Activated CD8-positive, alpha-beta T cell treated with anti-CD3 and anti-CD28 coated beads, Interleukin-2, amount 10 ng/mL, durations not matched to agents 7 days and 5 days (primary cell): ENCODE measurements around the gene AGPAT4. TPM values are rescaled to one million over a fixed set of nuclear protein-coding genes. Genes with fewer than 3 reads are reported as not detected.

Source experiments
- ATAC-seq: fragments of 150-1000 bp; cut with Tn5 transposase; one replicate; pipeline ENCODE4 v1.10.0; 2021; ENCODE audit warnings: moderate library complexity
- CTCF ChIA-PET: fragments of 350-600 bp; sonication (Branson Sonifier 250); formaldehyde crosslinking; loops from one replicate; lab custom pipeline; 2021; ENCODE audit warnings: antibody characterized with exemption; lab: Charles Lee
- POLR2A ChIA-PET: fragments of 350-600 bp; sonication (Branson Sonifier 250); formaldehyde crosslinking; loops from one replicate; lab custom pipeline; 2021; ENCODE audit warnings: antibody characterized with exemption; lab: Charles Lee
- DNase-seq: peaks from one replicate; pipeline ENCODE4 v3.0.0-alpha.2; 2020
- H3K27ac Mint-ChIP-seq: one replicate; pipeline ENCODE4 v1.8.0; 2021; ENCODE audit warnings: mild to moderate bottlenecking, mixed read lengths
- H3K27me3 Mint-ChIP-seq: one replicate; pipeline ENCODE4 v1.8.0; 2021; ENCODE audit warnings: low read depth, mixed read lengths
- H3K36me3 Mint-ChIP-seq: one replicate; pipeline ENCODE4 v1.8.0; 2021; ENCODE audit warnings: low read depth, mixed read lengths
- H3K4me1 Mint-ChIP-seq: one replicate; pipeline ENCODE4 v1.8.0; 2021; ENCODE audit warnings: low read depth, mixed read lengths
- H3K4me3 Mint-ChIP-seq: one replicate; pipeline ENCODE4 v1.8.0; 2021; ENCODE audit warnings: mild to moderate bottlenecking, mixed read lengths
- H3K9me3 Mint-ChIP-seq: one replicate; pipeline ENCODE4 v1.8.0; 2022; ENCODE audit warnings: mixed read lengths; ENCODE audit not compliant: insufficient read depth
- total RNA-seq, 2 experiments: library from RNA; stranded (reverse); gene quantifications; one replicate each; pipeline ENCODE4 v1.2.3, GENCODE V29; 2021

AGPAT4 gene
- total RNA-seq, 2 experiments from 2014 or later: 4.0 to 4.3 TPM

DNA sequence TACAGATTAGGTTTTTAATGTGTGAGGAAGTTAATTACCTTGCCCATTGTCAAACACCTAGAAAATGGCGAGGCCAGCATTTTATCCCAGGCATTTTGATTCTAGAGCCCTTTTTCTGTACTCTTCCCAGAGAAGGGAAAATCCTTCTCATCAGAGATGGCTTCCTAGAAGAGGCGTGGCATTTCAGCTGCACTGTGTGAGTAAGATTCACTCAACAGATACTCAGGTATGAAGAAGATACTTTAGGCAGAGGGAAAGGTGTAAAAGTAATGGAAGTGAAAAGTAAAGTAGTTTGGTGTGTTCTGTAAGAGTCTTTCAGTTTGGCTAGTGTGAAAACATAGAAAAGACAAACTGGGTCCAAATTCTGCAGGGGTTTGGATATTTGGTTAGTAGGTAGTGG lies 168.5 kb downstream of the AGPAT4 start:
- Mint-ChIP-seq H3K9me3 (no peaks in the 10 kb centered on the region), H3K4me1 (peaks cover 4% of the 10 kb centered on the region), H3K4me3 (no peak overlapping the region), H3K27me3 (no peaks in the 10 kb centered on the region), H3K36me3 (peaks cover 55% of the 10 kb centered on the region), H3K27ac (no peak overlapping the region)
- CTCF ChIA-PET: interaction anchor here (0.6 kb wide), 1 partner anchor 23 kb away, joined by 3 read pairs; no protein-coding TSS in a partner anchor
- POLR2A ChIA-PET: no interaction called here
- DNase-seq (no peak), ATAC-seq (no peak)

GRCh38 chr6:161104966-161105365 lies 168.9 kb downstream of the AGPAT4 start:
- DNase-seq (no peak), ATAC-seq (no peak)
- Mint-ChIP-seq H3K4me1 (peaks cover 2% of the 10 kb centered on the region), H3K27ac (no peak overlapping the region), H3K9me3 (no peaks in the 10 kb centered on the region), H3K36me3 (peaks cover 51% of the 10 kb centered on the region), H3K4me3 (no peak overlapping the region), H3K27me3 (no peaks in the 10 kb centered on the region)
- POLR2A ChIA-PET: no interaction called here
- CTCF ChIA-PET: interaction anchor here (0.6 kb wide), 1 partner anchor 23 kb away, joined by 3 read pairs; no protein-coding TSS in a partner anchor

DNA sequence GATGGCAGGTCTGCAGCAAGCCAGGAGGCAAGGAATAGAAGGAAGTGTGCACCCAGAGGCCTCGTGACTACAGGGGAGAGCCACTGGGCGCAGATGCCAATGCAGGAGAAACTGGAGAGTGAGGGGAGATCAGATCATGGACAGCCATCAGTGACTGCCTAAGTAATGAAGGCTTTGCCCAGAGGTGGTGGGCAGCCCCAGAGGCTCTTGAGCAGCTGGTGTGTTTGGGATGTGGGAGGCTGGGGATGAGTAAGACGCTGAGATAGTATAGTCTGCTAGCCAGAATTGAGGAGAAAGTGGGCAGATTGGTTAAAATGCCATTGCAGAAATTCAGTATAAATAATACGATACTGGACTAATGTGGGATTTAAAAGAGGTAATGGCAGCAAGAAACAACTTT lies 170.4 kb downstream of the AGPAT4 start:
- H3K4me3 Mint-ChIP-seq: no peak overlapping the region
- DNase-seq (no peak), ATAC-seq (no peak)
- peak overlapping the region; percentile 29 for H3K27ac Mint-ChIP-seq
- H3K27me3 Mint-ChIP-seq: no peaks in the 10 kb centered on the region
- H3K9me3 Mint-ChIP-seq: no peaks in the 10 kb centered on the region
- H3K4me1 Mint-ChIP-seq: peaks cover 2% of the 10 kb centered on the region
- H3K36me3 Mint-ChIP-seq: peaks cover 47% of the 10 kb centered on the region
- CTCF ChIA-PET: no interaction called here
- POLR2A ChIA-PET: no interaction called here

GRCh38 chr6:161101517-161101916 lies 172.3 kb downstream of the AGPAT4 start:
- Mint-ChIP-seq H3K4me1 (peaks cover 2% of the 10 kb centered on the region), H3K4me3 (no peak overlapping the region), H3K27ac (no peak overlapping the region), H3K9me3 (no peaks in the 10 kb centered on the region), H3K27me3 (no peaks in the 10 kb centered on the region), H3K36me3 (peaks cover 47% of the 10 kb centered on the region)
- ChIA-PET CTCF (interaction anchor here (1.2 to 1.7 kb wide), 4 partner anchors 10 to 272 kb away, joined by 3 to 12 read pairs (median 8); no protein-coding TSS in a partner anchor), POLR2A (no interaction called here)
- DNase-seq (no peak), ATAC-seq (no peak)

DNA sequence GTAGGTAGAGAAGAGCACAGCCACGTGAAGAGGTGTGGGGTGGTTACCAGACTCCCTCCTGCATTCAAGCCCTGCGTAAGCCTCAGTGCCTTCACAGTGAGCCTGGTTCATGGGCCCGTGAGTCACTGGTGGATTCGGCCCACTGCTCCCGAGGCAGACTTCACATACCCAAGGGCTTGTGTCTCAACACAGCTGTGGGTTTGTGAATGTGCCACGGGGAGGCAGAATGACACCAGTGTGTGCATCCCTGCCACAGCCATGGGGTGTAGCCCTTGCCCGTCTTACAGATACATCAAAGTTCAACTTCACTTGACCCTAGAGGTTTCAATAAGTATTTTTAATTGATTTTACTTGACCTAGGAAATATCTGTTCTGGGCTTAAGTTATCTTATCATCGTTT lies 173.8 kb downstream of the AGPAT4 start:
- ChIA-PET POLR2A (no interaction called here), CTCF (no interaction called here)
- H3K27ac Mint-ChIP-seq: no peak overlapping the region
- no peak overlapping the region for H3K4me3 Mint-ChIP-seq
- ATAC-seq: no peak
- DNase-seq: no peak
- H3K4me1 Mint-ChIP-seq: peaks cover 2% of the 10 kb centered on the region
- no peaks in the 10 kb centered on the region for H3K27me3 Mint-ChIP-seq
- peaks cover 38% of the 10 kb centered on the region for H3K36me3 Mint-ChIP-seq
- H3K9me3 Mint-ChIP-seq: no peaks in the 10 kb centered on the region

DNA sequence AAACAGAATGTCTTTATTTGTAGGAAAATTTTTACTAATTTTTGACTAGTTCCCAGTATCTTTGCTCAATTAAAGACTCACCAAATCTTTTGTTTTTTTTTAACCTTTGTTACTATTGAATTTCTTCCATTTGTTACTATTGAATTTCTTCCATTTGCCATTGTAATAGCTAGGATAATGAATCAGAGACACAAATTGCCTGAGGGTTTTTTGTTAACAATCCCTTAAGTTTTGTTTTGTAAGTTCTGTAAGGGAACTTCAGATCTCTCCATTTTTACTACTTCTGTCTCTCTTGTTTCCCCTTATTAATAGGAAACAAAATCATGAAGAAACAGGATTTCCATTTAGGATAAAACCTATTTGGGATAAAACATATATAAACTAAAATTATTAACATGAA lies 177.9 kb downstream of the AGPAT4 start:
- Mint-ChIP-seq H3K27me3 (no peaks in the 10 kb centered on the region), H3K9me3 (no peaks in the 10 kb centered on the region), H3K4me3 (no peak overlapping the region), H3K27ac (no peak overlapping the region), H3K4me1 (no peaks in the 10 kb centered on the region), H3K36me3 (peaks cover 37% of the 10 kb centered on the region)
- ATAC-seq (no peak), DNase-seq (no peak)
- ChIA-PET POLR2A (no interaction called here), CTCF (no interaction called here)

- ChIA-PET POLR2A (no interaction called here), CTCF (no interaction called here)
- no peak for ATAC-seq
- Mint-ChIP-seq H3K27me3 (no peaks in the 10 kb centered on the region), H3K4me3 (no peak overlapping the region), H3K9me3 (no peaks in the 10 kb centered on the region), H3K27ac (no peak overlapping the region), H3K36me3 (peaks cover 40% of the 10 kb centered on the region), H3K4me1 (no peaks in the 10 kb centered on the region)
- DNase-seq: no peak
Measured at GRCh38 chr6:161094955-161095354, 178.9 kb downstream of the AGPAT4 start.

- POLR2A ChIA-PET: no interaction called here
- no peaks in the 10 kb centered on the region for H3K27me3 Mint-ChIP-seq
- H3K36me3 Mint-ChIP-seq: peaks cover 39% of the 10 kb centered on the region
- no peak overlapping the region for H3K4me3 Mint-ChIP-seq
- DNase-seq (no peak), ATAC-seq (no peak)
- H3K27ac Mint-ChIP-seq: no peak overlapping the region
- CTCF ChIA-PET: interaction anchor here (1.2 kb wide), 1 partner anchor 279 kb away, joined by 3 read pairs; no protein-coding TSS in a partner anchor
- no peaks in the 10 kb centered on the region for H3K9me3 Mint-ChIP-seq
- no peaks in the 10 kb centered on the region for H3K4me1 Mint-ChIP-seq
Measured at GRCh38 chr6:161091972-161092701, 181.7 kb downstream of the AGPAT4 start.

- peaks cover 39% of the 10 kb centered on the region for H3K36me3 Mint-ChIP-seq
- H3K9me3 Mint-ChIP-seq: no peaks in the 10 kb centered on the region
- POLR2A ChIA-PET: no interaction called here
- CTCF ChIA-PET: no interaction called here
- no peaks in the 10 kb centered on the region for H3K4me1 Mint-ChIP-seq
- no peak overlapping the region for H3K27ac Mint-ChIP-seq
- ATAC-seq (no peak), DNase-seq (no peak)
- H3K27me3 Mint-ChIP-seq: no peaks in the 10 kb centered on the region
- H3K4me3 Mint-ChIP-seq: no peak overlapping the region
Measured at GRCh38 chr6:161091151-161091550, 182.7 kb downstream of the AGPAT4 start.

GRCh38 chr6:161088676-161089328 lies 185.1 kb downstream of the AGPAT4 start:
- H3K36me3 Mint-ChIP-seq: peaks cover 40% of the 10 kb centered on the region

DNA sequence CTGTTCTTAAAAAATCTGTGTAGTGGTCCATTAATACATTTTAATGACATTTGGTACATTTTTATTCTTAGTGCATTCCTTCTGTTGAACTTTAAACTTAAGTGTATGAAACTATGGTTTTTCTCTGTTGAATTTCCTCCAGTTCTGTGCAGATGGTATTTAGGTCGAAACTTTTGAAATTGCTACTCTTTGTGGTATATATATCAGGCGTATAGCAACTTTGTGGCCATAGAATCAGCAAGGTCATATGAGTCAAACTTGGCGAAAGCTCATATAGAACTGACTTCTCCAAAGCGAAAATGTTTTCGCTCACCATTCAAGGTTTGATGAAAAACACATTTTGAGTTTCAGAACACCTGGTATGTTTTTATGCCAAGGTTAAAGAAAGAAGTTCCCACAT lies 188.6 kb downstream of the AGPAT4 start:
- DNase-seq (no peak), ATAC-seq (no peak)
- ChIA-PET CTCF (interaction anchor here (1.3 kb wide), 1 partner anchor 286 kb away, joined by 5 read pairs; no protein-coding TSS in a partner anchor), POLR2A (no interaction called here)
- Mint-ChIP-seq H3K9me3 (no peaks in the 10 kb centered on the region), H3K36me3 (peaks cover 27% of the 10 kb centered on the region), H3K4me1 (no peaks in the 10 kb centered on the region), H3K27ac (no peak overlapping the region), H3K27me3 (no peaks in the 10 kb centered on the region), H3K4me3 (no peak overlapping the region)

More at GRCh38 chr6:161088676-161089328, 185.1 kb downstream of the AGPAT4 start:
- ChIA-PET POLR2A (no interaction called here), CTCF (no interaction called here)
- Mint-ChIP-seq H3K9me3 (no peaks in the 10 kb centered on the region), H3K27ac (no peak overlapping the region), H3K27me3 (no peaks in the 10 kb centered on the region), H3K4me1 (no peaks in the 10 kb centered on the region), H3K4me3 (no peak overlapping the region)
- ATAC-seq (no peak), DNase-seq (no peak)

- Mint-ChIP-seq H3K27ac (no peak overlapping the region), H3K9me3 (no peaks in the 10 kb centered on the region), H3K4me1 (peaks cover 5% of the 10 kb centered on the region), H3K27me3 (no peaks in the 10 kb centered on the region), H3K36me3 (peaks cover 17% of the 10 kb centered on the region), H3K4me3 (no peak overlapping the region)
- POLR2A ChIA-PET: no interaction called here
- DNase-seq: no peak
- ATAC-seq: no peak
- CTCF ChIA-PET: interaction anchor here (1.1 to 1.3 kb wide), 2 partner anchors 23 to 289 kb away, joined by 3 read pairs; no protein-coding TSS in a partner anchor
Measured at GRCh38 chr6:161082215-161082614, 191.6 kb downstream of the AGPAT4 start.
